AG09309 (cell line): ENCODE measurements around the gene FGF19.

Experiments used
- DNase-seq: peaks from one replicate; pipeline ENCODE4 v3.0.0-alpha.2; 2010; ENCODE audit warnings: low read depth
- H3K4me3 ChIP-seq: 2 replicates; pipeline ENCODE4 v1.5.1; 2011; ENCODE audit warnings: mild to moderate bottlenecking, low read depth, low read length, moderate library complexity; ENCODE audit not compliant: control insufficient read depth
- TF ChIP-seq, protein P1 (sequence below): IDR thresholded peaks from 2 replicates; pipeline ENCODE4 v1.5.1; 2011; ENCODE audit warnings: mild to moderate bottlenecking, low read depth, low read length, inconsistent platforms; ENCODE audit not compliant: insufficient read depth, control insufficient read depth; ENCODE audit errors: missing control alignments

Gene FGF19

DNA sequence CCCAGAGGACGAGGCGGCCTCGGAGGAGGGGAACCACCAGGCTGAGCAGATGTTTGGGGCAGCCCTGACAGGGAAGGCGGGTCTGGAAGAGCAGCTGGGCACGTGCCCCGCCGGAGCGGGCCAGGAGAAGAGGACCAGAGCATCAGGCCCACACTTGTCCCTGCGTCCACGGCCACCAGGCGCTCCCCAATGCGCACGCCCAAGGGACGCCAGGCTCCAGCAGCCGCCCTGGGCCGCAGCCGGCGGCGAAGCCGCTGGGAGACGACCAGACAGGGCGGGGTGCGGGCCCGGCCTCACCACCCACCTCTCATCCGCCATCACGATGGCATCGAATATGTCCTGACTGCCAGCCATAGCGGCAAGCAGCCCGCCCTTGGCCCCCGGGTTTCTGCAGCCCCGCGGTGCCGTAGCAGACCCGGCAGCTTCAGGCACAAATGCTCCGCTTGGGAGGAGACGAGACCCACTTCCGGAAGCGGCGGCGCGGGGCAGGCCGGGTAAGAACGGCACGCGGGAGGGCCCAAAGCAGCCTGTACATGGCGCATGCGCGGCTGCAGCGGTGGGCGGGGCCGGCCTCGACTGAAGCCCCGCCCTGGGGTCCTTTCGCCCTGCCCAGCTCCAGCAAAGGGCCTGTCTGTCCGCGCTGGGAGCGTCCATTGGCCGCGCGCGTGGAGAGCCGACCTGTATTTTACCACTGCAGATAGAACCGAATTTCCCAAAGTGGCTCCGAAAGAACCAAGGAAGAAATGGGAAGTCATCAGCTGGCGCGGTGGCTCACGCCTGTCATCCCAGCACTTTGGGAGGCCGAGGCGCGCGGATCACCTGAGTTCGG is 28.7 kb downstream of the FGF19 start, which contains the start of gene LTO1:
TSS of gene LTO1 (minus strand) at position 468 of the 829 bp plus-strand sequence. CDS start at position 354, 114 bp downstream.
- DNase-seq: peak; percentile 66
- TF ChIP-seq, protein P1, sequence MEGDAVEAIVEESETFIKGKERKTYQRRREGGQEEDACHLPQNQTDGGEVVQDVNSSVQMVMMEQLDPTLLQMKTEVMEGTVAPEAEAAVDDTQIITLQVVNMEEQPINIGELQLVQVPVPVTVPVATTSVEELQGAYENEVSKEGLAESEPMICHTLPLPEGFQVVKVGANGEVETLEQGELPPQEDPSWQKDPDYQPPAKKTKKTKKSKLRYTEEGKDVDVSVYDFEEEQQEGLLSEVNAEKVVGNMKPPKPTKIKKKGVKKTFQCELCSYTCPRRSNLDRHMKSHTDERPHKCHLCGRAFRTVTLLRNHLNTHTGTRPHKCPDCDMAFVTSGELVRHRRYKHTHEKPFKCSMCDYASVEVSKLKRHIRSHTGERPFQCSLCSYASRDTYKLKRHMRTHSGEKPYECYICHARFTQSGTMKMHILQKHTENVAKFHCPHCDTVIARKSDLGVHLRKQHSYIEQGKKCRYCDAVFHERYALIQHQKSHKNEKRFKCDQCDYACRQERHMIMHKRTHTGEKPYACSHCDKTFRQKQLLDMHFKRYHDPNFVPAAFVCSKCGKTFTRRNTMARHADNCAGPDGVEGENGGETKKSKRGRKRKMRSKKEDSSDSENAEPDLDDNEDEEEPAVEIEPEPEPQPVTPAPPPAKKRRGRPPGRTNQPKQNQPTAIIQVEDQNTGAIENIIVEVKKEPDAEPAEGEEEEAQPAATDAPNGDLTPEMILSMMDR: no peak
- peak within 1 kb of the TSS; percentile 80 for H3K4me3 ChIP-seq

- TF ChIP-seq, protein P1: no peak
- DNase-seq: no peak
- H3K4me3 ChIP-seq: peak overlapping the region; percentile 80
Observed at GRCh38 chr11:69674267-69674885, 29.4 kb downstream of the FGF19 start.

- TF ChIP-seq, protein P1: no peak
- no peak for DNase-seq
- H3K4me3 ChIP-seq: no peak overlapping the region
Observed at GRCh38 chr11:69671734-69672465, 31.9 kb downstream of the FGF19 start.

DNA sequence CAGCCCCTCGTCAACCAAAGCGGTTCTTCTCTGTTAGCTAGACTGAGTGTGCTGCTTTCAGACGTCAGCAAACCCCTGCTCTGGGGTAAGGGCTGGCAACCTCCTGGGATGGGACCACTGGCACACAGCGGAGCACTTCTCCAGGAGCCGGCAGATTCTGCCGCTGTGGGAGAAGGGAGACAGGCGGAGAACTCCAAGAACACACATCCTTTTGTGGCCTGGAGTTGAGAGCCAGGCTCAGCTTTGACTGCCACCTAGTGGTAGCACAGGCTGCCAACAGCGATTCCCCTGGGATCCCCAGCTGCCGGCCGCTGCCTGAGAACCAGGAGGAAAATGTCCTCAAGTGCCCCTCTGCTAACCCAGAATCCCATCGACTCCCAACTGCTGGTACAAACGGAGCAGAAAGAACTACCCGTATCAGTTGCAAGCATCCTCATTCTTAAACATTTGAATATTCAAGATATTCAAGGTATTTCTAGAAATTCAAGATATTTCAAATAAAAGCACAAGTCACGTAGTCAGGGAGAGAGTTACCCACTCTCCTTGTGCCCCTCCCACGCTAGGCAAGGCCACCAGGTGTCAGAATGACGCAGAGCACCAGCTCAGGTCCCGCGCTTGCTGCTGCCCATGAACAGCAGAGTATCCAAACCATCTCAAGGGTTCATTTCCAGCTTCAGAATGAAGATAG is 33.5 kb downstream of the FGF19 start:
- TF ChIP-seq, protein P1: peak; percentile 97
- peak; percentile 42 for DNase-seq
- H3K4me3 ChIP-seq: no peak overlapping the region

DNA sequence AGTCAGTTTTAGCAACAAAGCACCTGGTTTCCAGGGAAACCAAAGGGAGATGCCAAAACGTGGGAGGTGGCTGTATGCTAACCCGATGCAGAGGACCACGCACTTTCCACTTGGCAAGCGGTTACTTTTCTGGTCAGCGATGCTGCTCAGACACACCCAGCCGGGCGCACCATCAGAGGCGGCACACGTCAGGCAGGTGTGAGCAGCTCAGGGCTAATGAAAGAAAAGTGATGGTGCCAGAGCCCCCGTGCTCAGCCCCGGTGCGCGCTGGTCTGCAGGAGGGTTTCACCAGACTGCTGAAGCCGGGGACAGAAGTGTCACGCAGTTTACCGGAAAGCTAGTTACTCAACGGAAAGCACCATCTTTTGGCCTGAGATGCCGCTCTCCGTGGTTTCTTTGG is 34.3 kb downstream of the FGF19 start:
- TF ChIP-seq, protein P1: no peak
- DNase-seq: no peak
- no peak overlapping the region for H3K4me3 ChIP-seq
